GM18873 (cell line): Measurements from ENCODE around the gene DMRTA2.

Experiments used
- ATAC-seq: cut with Tn5 transposase; IDR thresholded peaks from one replicate; pipeline ENCODE4 v1.9.1; 2021; ENCODE audit warnings: mild to moderate bottlenecking, moderate library complexity, moderate number of reproducible peaks; ENCODE audit not compliant: unreplicated experiment, low FRiP score

The DMRTA2 gene

GRCh38 chr1:50422946-50423669 lies at the start of gene DMRTA2:
Gene DMRTA2, minus strand, starts transcription at chr1:50423443. Its CDS starts 1,907 bp downstream, at chr1:50421536.
- no peak for ATAC-seq

- ATAC-seq, result no peak
Observed at GRCh38 chr1:50471967-50472366, 48.7 kb upstream of the DMRTA2 start.

GRCh38 chr1:50462964-50463363 lies 39.7 kb upstream of the DMRTA2 start:
- ATAC-seq, result no peak

GRCh38 chr1:50458507-50458906 lies 35.3 kb upstream of the DMRTA2 start:
- ATAC-seq, result no peak

- ATAC-seq, result no peak
Observed at GRCh38 chr1:50454911-50455310, 31.7 kb upstream of the DMRTA2 start.

GRCh38 chr1:50453266-50453665 lies 30.0 kb upstream of the DMRTA2 start:
- ATAC-seq, result no peak

- no peak for ATAC-seq
Observed at GRCh38 chr1:50452700-50453099, 29.5 kb upstream of the DMRTA2 start.

- ATAC-seq, result no peak
Observed at GRCh38 chr1:50450861-50451653, 27.8 kb upstream of the DMRTA2 start.

GRCh38 chr1:50447961-50448360 lies 24.7 kb upstream of the DMRTA2 start:
- ATAC-seq, result no peak

- ATAC-seq, result no peak
Observed at GRCh38 chr1:50441183-50441582, 17.9 kb upstream of the DMRTA2 start.

- ATAC-seq, result no peak
Observed at GRCh38 chr1:50438945-50439344, 15.7 kb upstream of the DMRTA2 start.

- ATAC-seq, result no peak
Observed at GRCh38 chr1:50436489-50436888, 13.2 kb upstream of the DMRTA2 start.

- no peak for ATAC-seq
Observed at GRCh38 chr1:50430010-50430405, 6.8 kb upstream of the DMRTA2 start.

GRCh38 chr1:50427818-50428779 lies 4.9 kb upstream of the DMRTA2 start:
- no peak for ATAC-seq

- ATAC-seq, result no peak
Observed at GRCh38 chr1:50427086-50427817, 4.0 kb upstream of the DMRTA2 start.

- ATAC-seq, result no peak
Observed at GRCh38 chr1:50426702-50427085, 3.5 kb upstream of the DMRTA2 start.

- no peak for ATAC-seq
Observed at GRCh38 chr1:50426108-50426700, 3.0 kb upstream of the DMRTA2 start.

- ATAC-seq, result no peak
Observed at GRCh38 chr1:50425376-50426107, 2.3 kb upstream of the DMRTA2 start.

- ATAC-seq, result no peak
Observed at GRCh38 chr1:50424884-50425375, 1.7 kb upstream of the DMRTA2 start.
